Panc1 (cell line): Measurements from ENCODE around the gene TMEM151A.

ENCODE experiments used
- POLR2AphosphoS5 ChIP-seq: IDR thresholded peaks from 2 replicates; pipeline ENCODE4 v1.6.1; 2012; ENCODE audit warnings: mild to moderate bottlenecking, low read depth, low read length, moderate library complexity
- SIN3A ChIP-seq: IDR thresholded peaks from 2 replicates; pipeline ENCODE4 v1.6.1; 2012; ENCODE audit warnings: low read depth, mild to moderate bottlenecking, low read length, moderate library complexity, borderline replicate concordance; ENCODE audit not compliant: insufficient read depth
- TF ChIP-seq, protein P1 (sequence below): fragments of 450-650 bp; IDR thresholded peaks from 2 replicates; pipeline ENCODE4 v1.5.1; 2017; ENCODE audit warnings: mild to moderate bottlenecking

DNA sequence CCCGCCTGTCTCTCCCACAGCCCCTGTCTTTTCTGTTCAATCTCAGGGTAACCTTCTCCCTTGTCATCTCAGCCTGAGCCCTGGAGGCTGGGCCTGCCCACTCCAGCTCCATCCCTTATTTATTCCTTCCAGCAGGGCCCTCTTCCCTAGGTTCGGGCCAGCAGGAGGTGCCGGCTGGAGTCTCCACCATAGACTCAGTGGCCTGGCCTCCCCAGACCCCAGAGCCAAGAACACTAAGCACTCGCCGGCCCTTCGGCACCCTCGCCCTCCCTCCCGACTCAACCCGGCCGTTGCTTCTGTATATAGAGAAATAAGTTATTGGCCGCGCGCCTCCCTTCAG, 24.7 kb upstream of the TMEM151A start:
- TF ChIP-seq SIN3A (0 out of 2 replicates have a peak, but pooled peaks have one; percentile 2), POLR2AphosphoS5 (no peak)
- TF ChIP-seq, protein P1, sequence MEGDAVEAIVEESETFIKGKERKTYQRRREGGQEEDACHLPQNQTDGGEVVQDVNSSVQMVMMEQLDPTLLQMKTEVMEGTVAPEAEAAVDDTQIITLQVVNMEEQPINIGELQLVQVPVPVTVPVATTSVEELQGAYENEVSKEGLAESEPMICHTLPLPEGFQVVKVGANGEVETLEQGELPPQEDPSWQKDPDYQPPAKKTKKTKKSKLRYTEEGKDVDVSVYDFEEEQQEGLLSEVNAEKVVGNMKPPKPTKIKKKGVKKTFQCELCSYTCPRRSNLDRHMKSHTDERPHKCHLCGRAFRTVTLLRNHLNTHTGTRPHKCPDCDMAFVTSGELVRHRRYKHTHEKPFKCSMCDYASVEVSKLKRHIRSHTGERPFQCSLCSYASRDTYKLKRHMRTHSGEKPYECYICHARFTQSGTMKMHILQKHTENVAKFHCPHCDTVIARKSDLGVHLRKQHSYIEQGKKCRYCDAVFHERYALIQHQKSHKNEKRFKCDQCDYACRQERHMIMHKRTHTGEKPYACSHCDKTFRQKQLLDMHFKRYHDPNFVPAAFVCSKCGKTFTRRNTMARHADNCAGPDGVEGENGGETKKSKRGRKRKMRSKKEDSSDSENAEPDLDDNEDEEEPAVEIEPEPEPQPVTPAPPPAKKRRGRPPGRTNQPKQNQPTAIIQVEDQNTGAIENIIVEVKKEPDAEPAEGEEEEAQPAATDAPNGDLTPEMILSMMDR: no peak
